ENCODE measurements around the gene CDK6.

CDK6 gene

DNA sequence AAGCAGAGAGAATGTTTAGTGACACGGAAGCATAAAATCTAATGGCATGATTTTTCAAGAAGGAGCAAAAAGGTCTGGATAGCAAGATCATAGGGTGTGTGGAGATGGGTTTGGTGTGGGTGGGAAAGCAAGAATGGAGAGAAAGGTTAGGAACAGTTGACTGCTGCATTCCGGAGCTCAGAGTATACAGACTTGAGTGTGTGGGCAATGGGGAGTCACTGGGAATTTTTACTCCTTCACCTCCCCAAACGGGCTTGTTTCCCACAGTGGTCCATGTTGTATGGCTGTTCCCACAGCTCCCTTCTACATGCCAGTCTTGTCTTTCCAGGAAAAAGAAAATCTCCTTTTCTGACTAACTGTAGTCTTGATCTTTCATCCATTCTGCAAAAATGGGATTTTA, 122.1 kb downstream of the CDK6 start:
- Histone ChIP-seq H3K27me3 (ENCODE audit: insufficient read depth, low read length) (no peaks in the 10 kb centered on the region), H2AFZ (ENCODE audit: low read length, unreplicated experiment) (no peak overlapping the region), H3K36me3 (ENCODE audit: insufficient read depth, low read length) (peaks cover 12% of the 10 kb centered on the region; the same call in 1 of the 2 replicates), H3K4me3 (ENCODE audit: low read depth, low read length) (no peak overlapping the region), H3K4me1 (ENCODE audit: control insufficient read depth, insufficient read depth, low read length, unreplicated experiment) (peaks cover 13% of the 10 kb centered on the region), H3K79me2 (ENCODE audit: control insufficient read depth, insufficient read depth, low read length, unreplicated experiment) (peaks cover 27% of the 10 kb centered on the region), H3K27ac (ENCODE audit: low read depth, low read length) (no peak overlapping the region)

DNA sequence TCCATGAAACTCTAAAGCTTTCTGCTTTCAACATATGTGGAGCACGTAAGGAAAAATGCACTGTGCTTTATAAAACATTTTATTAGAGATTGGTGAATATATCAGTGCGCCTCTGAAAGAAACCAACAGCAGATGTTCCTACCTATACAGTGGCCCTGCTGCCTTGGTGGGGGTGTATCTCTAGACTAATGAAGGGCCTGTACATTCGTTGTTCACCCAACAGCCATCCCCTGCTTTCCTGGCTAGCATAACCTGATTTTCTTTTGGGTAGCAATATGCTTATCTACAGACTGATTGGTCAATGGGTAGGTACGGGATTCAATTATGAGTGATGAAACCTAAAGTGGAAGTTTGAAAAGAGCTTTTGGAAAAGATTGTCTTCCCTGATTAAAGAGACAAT, 126.5 kb downstream of the CDK6 start:
- Histone ChIP-seq H3K27ac (ENCODE audit: low read depth, low read length) (no peak overlapping the region), H3K79me2 (ENCODE audit: control insufficient read depth, insufficient read depth, low read length, unreplicated experiment) (peaks cover 17% of the 10 kb centered on the region), H3K27me3 (ENCODE audit: insufficient read depth, low read length) (no peaks in the 10 kb centered on the region), H2AFZ (ENCODE audit: low read length, unreplicated experiment) (no peak overlapping the region), H3K36me3 (ENCODE audit: insufficient read depth, low read length) (peaks cover 33% of the 10 kb centered on the region), H3K4me3 (ENCODE audit: low read depth, low read length) (no peak overlapping the region), H3K4me1 (ENCODE audit: control insufficient read depth, insufficient read depth, low read length, unreplicated experiment) (no peaks in the 10 kb centered on the region)

DNA sequence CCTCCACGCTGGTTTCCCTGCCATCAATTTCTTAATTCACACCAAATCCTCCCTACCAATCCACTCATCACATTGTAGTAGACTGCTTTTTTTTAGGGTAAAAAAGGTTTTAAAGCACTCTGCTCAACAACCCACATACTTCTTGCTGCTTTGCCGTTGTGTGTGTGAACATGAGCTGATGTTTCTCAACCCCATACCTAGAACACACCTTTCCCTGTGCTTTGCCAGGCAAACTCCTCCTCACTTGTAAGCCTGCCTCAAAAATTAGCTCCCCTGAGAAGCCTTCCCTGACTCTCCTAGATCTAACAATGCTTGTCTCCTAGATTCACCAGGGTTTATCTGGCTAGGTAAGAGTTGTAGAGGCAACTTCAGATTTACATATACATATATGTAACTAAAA, 127.2 kb downstream of the CDK6 start:
- H3K27ac ChIP-seq (ENCODE audit: low read depth, low read length): no peak overlapping the region
- H2AFZ ChIP-seq (ENCODE audit: low read length, unreplicated experiment): no peak overlapping the region
- H3K4me1 ChIP-seq (ENCODE audit: control insufficient read depth, insufficient read depth, low read length, unreplicated experiment): no peaks in the 10 kb centered on the region
- H3K79me2 ChIP-seq (ENCODE audit: control insufficient read depth, insufficient read depth, low read length, unreplicated experiment): peaks cover 17% of the 10 kb centered on the region
- H3K4me3 ChIP-seq (ENCODE audit: low read depth, low read length): no peak overlapping the region
- peaks cover 38% of the 10 kb centered on the region for H3K36me3 ChIP-seq (ENCODE audit: insufficient read depth, low read length)
- no peaks in the 10 kb centered on the region for H3K27me3 ChIP-seq (ENCODE audit: insufficient read depth, low read length)

DNA sequence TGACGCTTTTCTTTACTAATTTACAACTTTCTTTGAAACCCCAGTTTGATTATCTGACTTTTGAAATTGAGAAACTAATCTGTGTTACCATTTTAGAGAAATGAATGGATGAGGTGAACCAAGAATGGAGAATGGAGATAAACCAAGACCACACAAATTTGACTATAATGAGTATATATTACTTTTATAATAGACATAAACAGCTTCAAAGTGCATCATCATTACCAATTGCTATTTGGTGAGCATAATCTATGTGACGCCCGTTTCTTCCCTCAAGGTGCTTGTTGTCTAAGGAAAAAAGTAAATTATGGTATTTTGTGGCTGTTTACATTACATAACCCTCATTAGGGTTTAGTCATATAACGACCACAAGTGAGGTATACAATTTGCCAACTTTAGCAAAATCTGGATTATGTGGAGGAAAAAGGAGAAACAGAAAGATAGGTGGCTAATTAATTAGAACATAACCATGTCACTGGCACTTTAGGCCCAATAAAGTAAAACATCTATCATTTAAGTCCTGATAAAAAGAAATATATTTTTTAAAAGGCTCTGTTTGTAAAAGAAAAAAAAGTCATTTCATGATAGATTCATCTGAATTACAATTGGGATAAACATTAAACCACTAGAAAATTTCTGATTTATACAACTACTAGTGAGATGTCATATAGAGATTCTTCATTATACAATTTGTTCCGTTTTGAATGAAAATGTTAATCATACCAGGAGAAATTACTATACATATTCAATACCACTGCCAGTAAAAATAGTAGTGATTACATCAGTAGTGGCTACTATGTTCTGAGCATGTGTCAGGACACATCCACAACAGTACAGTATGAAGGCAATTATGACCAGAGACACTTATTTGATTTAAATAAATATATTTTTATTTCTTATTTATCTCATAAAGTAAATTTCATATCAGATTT, 128.0 kb downstream of the CDK6 start:
- H3K4me3 ChIP-seq (ENCODE audit: low read depth, low read length): no peak overlapping the region
- no peak overlapping the region for H2AFZ ChIP-seq (ENCODE audit: low read length, unreplicated experiment)
- peaks cover 17% of the 10 kb centered on the region for H3K79me2 ChIP-seq (ENCODE audit: control insufficient read depth, insufficient read depth, low read length, unreplicated experiment)
- H3K4me1 ChIP-seq (ENCODE audit: control insufficient read depth, insufficient read depth, low read length, unreplicated experiment): no peaks in the 10 kb centered on the region
- H3K27ac ChIP-seq (ENCODE audit: low read depth, low read length): no peak overlapping the region
- H3K27me3 ChIP-seq (ENCODE audit: insufficient read depth, low read length): no peaks in the 10 kb centered on the region
- H3K36me3 ChIP-seq (ENCODE audit: insufficient read depth, low read length): peaks cover 32% of the 10 kb centered on the region

DNA sequence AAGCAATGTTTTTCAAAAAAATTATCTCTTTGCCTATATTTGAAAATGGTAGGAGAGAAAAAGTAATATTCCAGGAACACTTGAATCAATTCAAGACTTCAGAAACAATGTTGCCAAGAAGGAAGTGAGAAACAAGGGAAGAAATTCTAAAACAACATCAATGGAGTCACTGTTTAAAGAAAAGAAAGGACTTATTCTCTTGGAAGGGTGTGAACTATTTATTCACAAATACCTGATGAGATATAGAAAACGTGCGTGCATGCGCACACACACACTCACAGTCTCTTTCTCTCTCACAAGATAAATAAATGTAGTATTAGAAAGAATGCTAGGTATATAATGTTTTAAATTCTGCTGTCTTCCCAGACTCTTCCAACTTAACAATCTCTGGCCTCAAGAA, 128.9 kb downstream of the CDK6 start:
- Histone ChIP-seq H3K36me3 (ENCODE audit: insufficient read depth, low read length) (peaks cover 32% of the 10 kb centered on the region), H3K79me2 (ENCODE audit: control insufficient read depth, insufficient read depth, low read length, unreplicated experiment) (peaks cover 17% of the 10 kb centered on the region), H3K27me3 (ENCODE audit: insufficient read depth, low read length) (no peaks in the 10 kb centered on the region), H3K4me3 (ENCODE audit: low read depth, low read length) (no peak overlapping the region), H3K4me1 (ENCODE audit: control insufficient read depth, insufficient read depth, low read length, unreplicated experiment) (no peaks in the 10 kb centered on the region), H3K27ac (ENCODE audit: low read depth, low read length) (no peak overlapping the region), H2AFZ (ENCODE audit: low read length, unreplicated experiment) (no peak overlapping the region)

DNA sequence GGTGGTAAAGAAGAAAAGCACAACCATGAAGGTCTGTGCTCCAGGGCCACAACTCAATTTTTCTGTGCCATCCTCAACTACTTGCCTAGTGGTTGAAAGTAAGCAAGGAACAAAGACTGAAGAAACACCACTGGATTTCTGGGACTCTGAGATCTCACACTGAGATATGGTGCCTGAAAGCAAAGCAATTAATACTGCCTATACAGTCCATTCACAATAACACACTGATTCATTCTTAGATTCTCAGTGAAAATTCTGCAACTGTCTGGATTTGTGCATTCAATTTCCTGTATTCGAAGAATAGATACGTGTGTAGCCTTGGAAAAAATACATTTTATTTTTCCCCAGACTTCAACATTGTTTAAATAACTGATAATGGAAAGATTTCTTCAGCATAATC, 129.8 kb downstream of the CDK6 start:
- Histone ChIP-seq H3K27ac (ENCODE audit: low read depth, low read length) (no peak overlapping the region), H3K4me1 (ENCODE audit: control insufficient read depth, insufficient read depth, low read length, unreplicated experiment) (no peaks in the 10 kb centered on the region), H3K79me2 (ENCODE audit: control insufficient read depth, insufficient read depth, low read length, unreplicated experiment) (peaks cover 17% of the 10 kb centered on the region), H3K4me3 (ENCODE audit: low read depth, low read length) (no peak overlapping the region), H3K36me3 (ENCODE audit: insufficient read depth, low read length) (peaks cover 32% of the 10 kb centered on the region), H2AFZ (ENCODE audit: low read length, unreplicated experiment) (no peak overlapping the region), H3K27me3 (ENCODE audit: insufficient read depth, low read length) (no peaks in the 10 kb centered on the region)

DNA sequence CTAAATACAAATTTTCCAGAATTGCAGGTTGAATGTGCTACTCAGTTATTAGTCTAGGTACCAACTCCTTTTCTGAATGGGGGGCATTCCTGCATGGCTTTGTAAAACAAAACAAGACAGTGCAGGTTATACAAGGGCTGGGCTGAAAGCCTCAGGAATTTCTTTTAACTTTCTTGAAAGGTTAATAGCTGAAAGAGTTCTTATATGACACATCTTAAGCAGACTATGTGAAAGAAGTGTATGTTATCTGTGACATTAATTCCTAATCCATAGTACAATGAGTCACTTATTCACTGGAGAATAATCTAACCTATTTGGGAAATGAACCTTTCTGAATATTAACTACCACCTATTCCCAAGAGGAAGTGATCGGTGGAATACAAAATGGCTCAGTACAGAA, 130.5 kb downstream of the CDK6 start:
- Histone ChIP-seq H3K36me3 (ENCODE audit: insufficient read depth, low read length) (peaks cover 32% of the 10 kb centered on the region), H3K27ac (ENCODE audit: low read depth, low read length) (no peak overlapping the region), H3K27me3 (ENCODE audit: insufficient read depth, low read length) (no peaks in the 10 kb centered on the region), H3K4me3 (ENCODE audit: low read depth, low read length) (no peak overlapping the region), H3K4me1 (ENCODE audit: control insufficient read depth, insufficient read depth, low read length, unreplicated experiment) (no peaks in the 10 kb centered on the region), H2AFZ (ENCODE audit: low read length, unreplicated experiment) (no peak overlapping the region), H3K79me2 (ENCODE audit: control insufficient read depth, insufficient read depth, low read length, unreplicated experiment) (peaks cover 17% of the 10 kb centered on the region)

DNA sequence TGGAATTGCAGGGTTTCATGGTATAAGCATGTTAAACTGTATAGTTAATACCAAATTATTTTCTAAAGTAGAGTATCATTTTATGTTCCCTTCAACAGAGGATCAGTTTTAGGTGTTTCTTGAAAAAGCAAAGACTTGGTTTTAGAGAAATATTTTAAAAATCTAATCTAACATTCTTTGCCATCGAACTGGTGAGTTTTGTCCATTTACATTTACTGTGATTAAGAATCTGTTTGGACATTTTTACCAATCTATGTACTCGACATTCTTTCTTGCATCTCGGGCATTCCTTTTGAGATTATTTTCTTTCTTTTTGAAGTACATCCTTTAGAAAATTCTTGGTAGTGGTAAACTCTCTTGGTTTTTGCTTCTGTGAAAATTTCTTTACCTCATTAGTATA, 131.5 kb downstream of the CDK6 start:
- H3K4me1 ChIP-seq (ENCODE audit: control insufficient read depth, insufficient read depth, low read length, unreplicated experiment): peaks cover 2% of the 10 kb centered on the region
- H3K36me3 ChIP-seq (ENCODE audit: insufficient read depth, low read length): peaks cover 26% of the 10 kb centered on the region
- no peaks in the 10 kb centered on the region for H3K27me3 ChIP-seq (ENCODE audit: insufficient read depth, low read length)
- no peak overlapping the region for H2AFZ ChIP-seq (ENCODE audit: low read length, unreplicated experiment)
- peaks cover 13% of the 10 kb centered on the region for H3K79me2 ChIP-seq (ENCODE audit: control insufficient read depth, insufficient read depth, low read length, unreplicated experiment)
- H3K27ac ChIP-seq (ENCODE audit: low read depth, low read length): no peak overlapping the region
- H3K4me3 ChIP-seq (ENCODE audit: low read depth, low read length): no peak overlapping the region

DNA sequence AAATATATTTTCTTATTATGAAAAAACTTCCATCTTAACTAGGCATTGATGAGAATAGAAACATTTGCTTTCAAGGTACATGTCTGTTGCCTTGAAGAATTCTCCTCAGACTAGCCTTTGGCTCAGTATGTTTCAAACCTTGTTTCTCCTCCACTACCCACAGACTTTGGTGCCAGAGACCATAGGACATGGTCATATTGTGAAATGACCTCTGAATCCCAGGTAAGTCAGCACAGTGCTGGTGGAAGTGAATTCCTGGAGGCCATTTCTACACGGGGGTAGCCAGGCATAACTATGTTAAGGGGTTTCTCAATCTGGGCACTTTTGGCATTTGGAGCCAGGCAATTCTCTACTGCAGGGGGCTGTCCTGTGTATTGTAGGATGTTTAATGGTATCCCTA, 133.8 kb downstream of the CDK6 start:
- peaks cover 10% of the 10 kb centered on the region for H3K79me2 ChIP-seq (ENCODE audit: control insufficient read depth, insufficient read depth, low read length, unreplicated experiment)

DNA sequence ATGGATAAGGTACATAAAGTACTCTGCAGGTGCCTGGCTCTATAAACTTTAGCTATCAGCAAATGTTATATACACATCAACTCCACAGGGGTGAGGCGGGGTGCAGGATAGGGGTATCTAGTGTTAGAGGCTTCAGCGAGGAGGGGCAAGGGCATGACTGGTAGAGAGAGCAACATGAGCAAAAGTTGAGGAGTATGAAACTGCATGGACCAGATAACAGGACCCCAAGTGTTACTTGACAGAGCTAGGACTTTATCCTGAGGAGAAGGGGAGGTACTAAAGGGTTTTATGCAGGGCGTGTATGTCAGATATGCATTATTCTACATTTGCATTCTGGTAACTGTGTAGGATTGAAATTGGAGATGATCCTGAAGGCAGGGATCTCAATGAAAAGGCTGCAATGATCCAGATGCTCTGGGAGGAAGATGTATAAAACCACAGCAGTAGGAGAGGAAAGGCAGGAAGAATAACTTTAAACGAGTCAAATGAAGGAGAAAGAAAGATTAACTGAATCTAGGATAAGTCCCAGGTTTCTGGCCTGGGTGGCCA, 136.3 kb downstream of the CDK6 start:
- Histone ChIP-seq H2AFZ (ENCODE audit: low read length, unreplicated experiment) (no peak overlapping the region), H3K4me3 (ENCODE audit: low read depth, low read length) (no peak overlapping the region), H3K79me2 (ENCODE audit: control insufficient read depth, insufficient read depth, low read length, unreplicated experiment) (peaks cover 22% of the 10 kb centered on the region), H3K36me3 (ENCODE audit: insufficient read depth, low read length) (peaks cover 6% of the 10 kb centered on the region), H3K27ac (ENCODE audit: low read depth, low read length) (peak overlapping the region; percentile 87; the same call in 1 of the 2 replicates), H3K4me1 (ENCODE audit: control insufficient read depth, insufficient read depth, low read length, unreplicated experiment) (peaks cover 44% of the 10 kb centered on the region), H3K27me3 (ENCODE audit: insufficient read depth, low read length) (no peaks in the 10 kb centered on the region)

More for the DNA sequence above, 133.8 kb downstream of the CDK6 start:
- no peak overlapping the region for H3K27ac ChIP-seq (ENCODE audit: low read depth, low read length)
- no peak overlapping the region for H2AFZ ChIP-seq (ENCODE audit: low read length, unreplicated experiment)
- peaks cover 26% of the 10 kb centered on the region for H3K36me3 ChIP-seq (ENCODE audit: insufficient read depth, low read length)
- H3K4me3 ChIP-seq (ENCODE audit: low read depth, low read length): no peak overlapping the region
- H3K4me1 ChIP-seq (ENCODE audit: control insufficient read depth, insufficient read depth, low read length, unreplicated experiment): peaks cover 26% of the 10 kb centered on the region
- no peaks in the 10 kb centered on the region for H3K27me3 ChIP-seq (ENCODE audit: insufficient read depth, low read length)

DNA sequence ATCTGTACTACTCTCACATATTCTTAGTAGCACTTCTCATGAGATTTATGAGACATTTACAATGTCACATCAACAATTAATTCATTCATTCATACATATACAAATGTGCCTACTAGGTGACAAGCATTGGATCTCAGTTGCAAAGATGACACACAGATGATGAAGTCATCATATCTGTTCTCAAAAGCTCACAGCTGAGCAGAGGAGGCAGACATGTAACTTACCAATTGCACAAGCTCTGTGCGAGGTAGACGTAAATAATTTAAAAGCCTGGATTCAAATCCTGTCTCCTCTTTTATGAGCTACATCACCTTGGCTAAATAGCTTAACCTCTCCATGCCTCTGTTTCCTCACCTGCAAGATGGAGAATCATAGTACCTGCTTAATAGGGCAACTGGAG, 136.8 kb downstream of the CDK6 start:
- Histone ChIP-seq H3K79me2 (ENCODE audit: control insufficient read depth, insufficient read depth, low read length, unreplicated experiment) (peaks cover 26% of the 10 kb centered on the region), H3K4me3 (ENCODE audit: low read depth, low read length) (peak overlapping the region; percentile 66; the same call in 1 of the 2 replicates), H3K36me3 (ENCODE audit: insufficient read depth, low read length) (peaks cover 1% of the 10 kb centered on the region), H3K27ac (ENCODE audit: low read depth, low read length) (peak overlapping the region; percentile 87), H3K27me3 (ENCODE audit: insufficient read depth, low read length) (no peaks in the 10 kb centered on the region), H2AFZ (ENCODE audit: low read length, unreplicated experiment) (no peak overlapping the region), H3K4me1 (ENCODE audit: control insufficient read depth, insufficient read depth, low read length, unreplicated experiment) (peaks cover 49% of the 10 kb centered on the region)
